ENCODE results near the gene APPL2.
"Not testable (repeated sequence)": the region's sequence is repeated elsewhere in the genome, so short reads cannot be mapped to it uniquely, and the experiment has no call there.

- TF ChIP-seq AFF4 (CRISPR knock-in tag; IDR thresholded peaks at IDR 0.05); CC2D1A (CRISPR knock-in tag; IDR thresholded peaks at IDR 0.05); STAT5B (CRISPR knock-in tag; IDR thresholded peaks at IDR 0.05); TARDBP (CRISPR knock-in tag; IDR thresholded peaks at IDR 0.05); POLR2A (IDR thresholded peaks at IDR 0.05; ENCODE audit: insufficient read depth in 1 of 2, low read depth in 2 of 2, low read length in 2 of 2); JUN (CRISPR knock-in tag; IDR thresholded peaks at IDR 0.05); MAZ (IDR thresholded peaks at IDR 0.05; ENCODE audit: borderline replicate concordance, low read depth, low read length); MAZ (CRISPR knock-in tag; IDR thresholded peaks at IDR 0.05; ENCODE audit: low read depth); MNT (IDR thresholded peaks at IDR 0.05): not testable (repeated sequence)
Observed at GRCh38 chr12:105179114-105179513, 56.9 kb downstream of the APPL2 start.
